ENCODE data around the gene FLYWCH2.
A peak's percentile ranks its signal among the peaks of the same experiment; 100 is the strongest.

- TF ChIP-seq CTCF (IDR thresholded peaks at IDR 0.05) (peak; percentile 75), ZFX (IDR thresholded peaks at IDR 0.05; ENCODE audit: borderline replicate concordance) (no peak)
These were observed 28.2 kb upstream of the FLYWCH2 start for GRCh38 chr16:2854700-2855309.
